GM18858 (cell line): ENCODE results near the gene BTRC.
"Not testable (repeated sequence)": the region's sequence is repeated elsewhere in the genome, so short reads cannot be mapped to it uniquely, and the experiment has no call there.

Experiments
- ATAC-seq: cut with Tn5 transposase; IDR thresholded peaks from one replicate; pipeline ENCODE4 v1.9.1; 2021; ENCODE audit not compliant: unreplicated experiment

The BTRC gene

DNA sequence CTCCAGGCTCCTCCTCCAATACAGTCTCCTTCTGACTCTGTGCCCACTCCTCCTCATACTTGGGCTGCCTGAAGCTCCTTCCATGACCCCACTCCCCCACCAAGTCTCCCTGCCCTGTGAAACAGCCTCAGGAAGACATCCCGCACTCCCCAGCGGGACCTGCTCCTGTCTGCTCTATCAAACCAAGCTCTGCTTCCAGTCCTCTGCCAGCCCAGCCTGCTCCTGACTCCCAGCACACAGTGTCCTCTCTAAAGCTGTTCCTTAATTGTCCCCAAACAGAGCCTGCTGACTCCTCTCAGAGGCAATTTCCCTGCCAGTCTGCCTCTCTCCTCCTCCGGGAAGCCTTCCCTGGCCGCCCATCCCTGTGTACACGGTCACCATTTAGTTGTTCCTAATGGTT, 224.2 kb downstream of the BTRC start:
- ATAC-seq = no peak

GRCh38 chr10:101578803-101579515, 225.0 kb downstream of the BTRC start:
- ATAC-seq = no peak

DNA sequence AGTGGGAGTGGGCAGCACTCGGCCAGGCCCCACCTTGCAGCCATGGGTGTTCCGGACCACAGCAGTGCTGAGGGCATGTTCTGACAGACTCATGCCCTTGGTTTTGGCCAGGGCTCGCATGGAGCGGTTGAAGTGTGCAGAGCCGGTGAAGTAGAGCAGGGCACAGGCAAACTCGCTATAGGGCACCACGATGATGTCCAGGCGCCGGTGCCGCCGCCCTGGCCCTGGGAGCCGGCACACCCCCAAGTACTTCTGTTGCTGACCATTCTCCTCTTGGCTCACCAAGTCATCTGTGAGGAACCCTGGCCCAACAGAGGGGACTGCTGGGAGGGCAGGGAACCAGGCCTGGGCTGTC, 225.5 kb downstream of the BTRC start:
- no peak for ATAC-seq

- no peak for ATAC-seq
Observed at GRCh38 chr10:101580486-101581399, 226.8 kb downstream of the BTRC start.

DNA sequence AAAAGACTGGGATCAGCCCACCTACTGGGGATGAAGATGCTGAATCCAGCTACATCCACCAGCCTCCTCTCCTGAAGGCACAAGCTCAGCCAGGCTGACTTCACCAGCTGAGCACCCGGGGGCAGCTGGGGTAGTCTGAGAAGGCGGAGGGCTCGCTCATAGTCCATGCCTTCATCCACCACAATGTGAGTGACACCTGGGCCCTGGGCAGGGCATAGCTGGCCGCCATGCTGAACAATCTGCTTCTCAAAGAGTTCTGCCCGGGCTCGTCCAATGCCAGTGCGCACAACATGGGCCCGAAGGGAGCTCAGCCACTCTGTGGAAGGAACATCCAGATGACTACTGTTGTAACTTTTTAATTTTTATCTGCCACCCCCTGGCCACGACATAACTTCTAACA, 231.9 kb downstream of the BTRC start:
- ATAC-seq = no peak

DNA sequence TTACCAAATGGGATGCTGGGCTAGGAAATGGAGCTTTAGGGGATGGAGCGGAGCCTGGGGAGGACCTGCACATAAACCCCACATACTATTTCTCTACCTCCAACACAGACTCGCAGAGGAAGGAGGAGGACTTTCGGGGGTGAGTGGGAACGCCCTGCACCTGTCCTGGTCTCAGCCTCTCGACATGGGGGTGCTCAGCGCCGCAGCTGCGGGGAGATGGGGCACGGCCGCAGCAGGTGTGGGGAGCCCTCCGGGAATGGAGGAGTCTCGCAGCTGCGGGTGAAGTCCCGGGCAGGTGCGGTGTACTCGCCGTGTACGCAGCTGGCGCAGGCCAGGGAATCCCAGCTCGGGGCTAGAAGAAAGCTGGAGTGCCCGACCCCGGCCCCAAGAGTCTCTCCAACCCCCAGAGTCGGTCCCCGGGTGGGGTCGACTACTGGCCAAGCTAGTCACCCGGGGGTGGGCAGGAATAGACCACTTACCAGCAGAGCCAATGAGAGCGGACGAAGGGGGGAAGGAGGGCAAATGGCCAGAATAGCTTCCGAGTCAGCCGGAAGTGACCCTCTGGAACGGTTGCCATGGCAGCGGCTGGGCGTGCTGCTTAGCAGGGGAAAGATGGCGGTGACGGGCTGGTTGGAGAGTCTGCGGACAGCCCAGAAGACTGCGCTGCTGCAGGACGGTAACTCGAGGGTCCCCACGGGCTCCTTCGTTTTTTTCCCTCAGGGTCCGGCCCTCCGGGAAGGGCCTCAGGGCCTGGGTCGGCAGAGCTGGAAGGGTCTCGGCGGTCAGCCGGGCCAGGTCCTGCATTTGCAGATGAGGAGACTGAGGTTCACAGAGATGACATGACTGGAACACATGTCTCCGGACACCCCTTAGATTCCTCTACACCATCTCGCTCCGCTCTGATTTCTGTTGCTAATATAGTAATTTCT, 234.0 kb downstream of the BTRC start, which contains the start of the genes DPCD and POLL:
TSS of gene DPCD (plus strand) at position 597 of the 929 bp plus-strand sequence. CDS start at position 613, 16 bp downstream.
TSS of gene POLL (minus strand) at position 533 of the 929 bp plus-strand sequence. CDS start 897 bp downstream, outside the sequence.
- ATAC-seq = peak; percentile 83

DNA sequence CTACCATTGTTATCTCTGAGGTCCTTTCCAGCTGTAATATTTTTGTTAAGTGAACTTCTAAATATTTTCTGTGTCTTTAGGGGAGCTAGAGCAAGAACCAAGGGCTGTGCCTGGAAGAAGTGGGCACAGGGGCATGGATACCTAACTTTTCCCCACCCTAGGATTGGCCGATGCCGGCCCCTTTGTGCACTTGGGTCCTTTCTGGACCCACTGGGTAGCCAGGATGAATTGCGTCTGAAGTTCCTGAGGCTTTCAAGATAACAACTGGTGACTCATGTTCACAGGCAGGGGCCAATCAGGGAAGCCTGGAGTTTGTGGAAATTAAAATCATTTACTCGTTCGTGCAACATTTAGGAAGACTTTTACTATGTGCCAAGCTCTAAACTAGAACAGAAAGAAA, 234.9 kb downstream of the BTRC start:
- ATAC-seq = no peak

- not testable (repeated sequence) for ATAC-seq
Observed at GRCh38 chr10:101593331-101593730, 239.4 kb downstream of the BTRC start.

GRCh38 chr10:101595591-101596433, 241.8 kb downstream of the BTRC start:
- no peak for ATAC-seq

- no peak for ATAC-seq
Observed at GRCh38 chr10:101597091-101597900, 243.3 kb downstream of the BTRC start.

- ATAC-seq = no peak
Observed at GRCh38 chr10:101601541-101601940, 247.6 kb downstream of the BTRC start.

DNA sequence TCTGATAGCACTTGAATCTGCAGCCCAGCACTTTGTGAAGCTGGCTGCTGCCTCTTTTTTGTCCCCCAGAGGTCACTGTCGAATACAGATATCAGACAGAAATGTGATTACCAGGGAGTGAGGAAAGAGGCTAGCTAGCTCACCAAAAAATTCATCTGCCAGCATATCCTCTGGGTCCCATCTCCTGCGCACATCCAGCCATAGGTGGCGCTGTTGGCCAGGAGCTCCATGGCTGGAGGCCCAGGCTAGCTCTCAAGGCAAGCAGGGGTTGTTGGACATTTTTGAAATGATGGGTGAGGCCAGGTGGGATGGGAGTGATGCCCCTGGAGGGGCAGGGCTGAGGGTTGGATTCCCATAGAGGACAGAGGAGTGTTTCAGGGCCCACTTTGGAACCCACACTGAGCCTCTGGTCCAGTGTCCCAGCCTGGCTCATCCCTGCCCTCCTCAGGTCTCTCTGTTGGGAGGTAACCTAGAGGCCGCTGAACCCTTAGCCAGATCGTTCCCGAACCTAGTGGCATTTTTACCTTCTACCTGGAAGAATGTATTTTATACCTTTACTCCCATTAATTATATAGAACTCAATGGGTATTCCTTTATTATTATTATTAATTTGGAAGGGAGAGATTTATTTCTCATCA, 248.9 kb downstream of the BTRC start:
- no peak for ATAC-seq
